Sigmoid colon (tissue), 7 donors: ENCODE measurements around the gene ANTXR2. TPM values are rescaled to one million over a fixed set of nuclear protein-coding genes. Genes with fewer than 3 reads are reported as not detected.
A peak's percentile ranks its signal among the peaks of the same experiment; 100 is the strongest.

Source experiments
- DNase-seq: peaks from one replicate; pipeline ENCODE4 v3.0.0-alpha.2; 2019
- H3K27ac ChIP-seq, 4 donors: fragments of 200-600 bp; sonication (generic); one replicate each; pipeline ENCODE4 v1.5.1; 2016 to 2019; ENCODE audit warnings: mild to moderate bottlenecking in 1 of 4
- H3K27me3 ChIP-seq, 3 donors: fragments of 200-600 bp; sonication (generic); one replicate each; pipeline ENCODE4 v1.5.1; 2019; ENCODE audit warnings: mild to moderate bottlenecking in 1 of 3
- H3K36me3 ChIP-seq, 4 donors: fragments of 200-600 bp; sonication (generic); one replicate each; pipeline ENCODE4 v1.5.1; 2016 to 2019
- H3K4me1 ChIP-seq, 4 donors: fragments of 200-600 bp; sonication (generic); one replicate each; pipeline ENCODE4 v1.5.1; 2017 to 2019
- H3K4me3 ChIP-seq, 4 donors: fragments of 200-600 bp; sonication (generic); one replicate each; pipeline ENCODE4 v1.5.1; 2017 to 2019; ENCODE audit warnings: mild to moderate bottlenecking in 2 of 4, moderate library complexity in 1 of 4
- H3K9me3 ChIP-seq, 4 donors: fragments of 200-600 bp in 3 of 4; sonication (generic) in 3 of 4; one replicate each; pipeline versions ENCODE4 v1.5.1 to v1.6.1; 2013 to 2019
- EP300 ChIP-seq, 4 donors: sonication (generic); formaldehyde crosslinking; IDR thresholded peaks; one replicate each; pipeline ENCODE4 v1.6.1; 2017; ENCODE audit warnings: antibody characterized with exemption in 4 of 4
- POLR2A ChIP-seq, 2 donors: fragments of 450-650 bp; IDR thresholded peaks; one replicate each; pipeline ENCODE4 v1.6.1; 2016; ENCODE audit warnings: antibody characterized with exemption in 2 of 2, mild to moderate bottlenecking in 2 of 2, moderate library complexity in 2 of 2
- POLR2AphosphoS5 ChIP-seq, 4 donors: sonication (generic); formaldehyde crosslinking; IDR thresholded peaks; one replicate each; pipeline ENCODE4 v1.6.1; 2017; ENCODE audit warnings: antibody characterized with exemption in 4 of 4
- WGBS, 2 donors: extraction: QIAGEN DNeasy Blood & Tissue Kit; methylation state at CpG; one replicate each; pipeline ENCODE4 v1.1.7; 2013; 5-methylcytosine and 5-hydroxymethylcytosine counted together
- intact Hi-C: fragments of 100-400 bp; cut with DNase I; formaldehyde crosslinking; loops from one replicate; pipeline ENCODE4 v1.15.1; 2023
- polyA plus RNA-seq, 3 donors: library from polyadenylated mRNA; stranded (reverse); fragments of 200-250 nt; gene quantifications; one replicate each; pipeline ENCODE4 v1.2.3, GENCODE V29; 2013
- total RNA-seq, 4 donors: library from RNA; depleted of rRNA; stranded (reverse); fragments of >200 nt; gene quantifications; one replicate each; pipeline ENCODE4 v1.1.0, GENCODE V29; 2016
- TF ChIP-seq, protein P1 (sequence below), 4 experiments: fragments of 450-650 bp in 3 of 4; fragments of 200-600 bp in 1 of 4; IDR thresholded peaks; one replicate each; pipeline ENCODE4 v1.5.1; 2016 to 2019; ENCODE audit warnings: antibody characterized with exemption in 4 of 4, mild to moderate bottlenecking in 3 of 4, moderate library complexity in 2 of 4
- donor health status: healthy with polysubstance abuse.
- donor health status: Bipolar disorder and iron deficiency.
- donor health status: healthy.

Gene ANTXR2
- total and polyA plus RNA-seq, 7 donors = 11.4 to 237 (median 170) TPM

DNA sequence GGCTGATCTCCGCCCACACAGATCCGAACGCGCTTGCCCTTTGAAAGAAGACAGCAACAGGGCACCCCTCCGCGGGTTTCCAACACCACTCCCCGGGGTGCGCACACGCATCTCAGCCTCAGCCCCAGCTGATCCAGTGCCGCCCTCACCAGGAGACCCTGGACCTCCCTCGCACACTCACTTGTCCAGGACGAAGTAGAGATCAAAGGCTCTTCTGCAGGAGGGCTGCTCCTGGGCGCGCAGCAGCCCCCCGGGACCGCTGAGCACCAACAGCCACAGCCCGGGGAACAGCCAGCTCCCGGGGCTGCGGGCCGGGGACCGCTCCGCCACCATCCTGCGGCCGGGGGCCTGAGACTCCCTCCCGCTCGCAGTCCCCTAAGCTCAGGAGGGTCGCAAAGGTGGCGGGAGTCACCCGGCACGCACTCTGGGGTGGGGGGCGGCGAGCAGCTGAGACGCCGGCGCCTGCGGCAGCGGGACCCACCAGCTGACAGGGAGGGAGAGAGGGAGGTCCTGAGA, 743 bp downstream of the ANTXR2 start:
- 1% methylated on average over 37 of the region's 37 CpGs for WGBS, 2 donors
- intact Hi-C loops = loop anchor here (1.0 to 5.0 kb wide), 7 partner anchors 55 to 1120 kb away; no protein-coding TSS in a partner anchor
- Histone ChIP-seq H3K4me3 (peak overlapping the region; percentile 76 to 95 (median 87)), H3K4me1 (peaks cover 0 to 56% (median 44%) of the 10 kb centered on the region in 4 donors), H3K9me3 (no peaks in the 10 kb centered on the region), H3K27ac (peak overlapping the region; percentile 94 to 97 (median 95)), H3K36me3 (peaks cover 4 to 23% (median 9%) of the 10 kb centered on the region in 4 donors), H3K27me3 (no peaks in the 10 kb centered on the region)
- DNase-seq = peak; percentile 78
- TF ChIP-seq EP300 (IDR thresholded peaks at IDR 0.05) = no peak
- TF ChIP-seq, protein P1, sequence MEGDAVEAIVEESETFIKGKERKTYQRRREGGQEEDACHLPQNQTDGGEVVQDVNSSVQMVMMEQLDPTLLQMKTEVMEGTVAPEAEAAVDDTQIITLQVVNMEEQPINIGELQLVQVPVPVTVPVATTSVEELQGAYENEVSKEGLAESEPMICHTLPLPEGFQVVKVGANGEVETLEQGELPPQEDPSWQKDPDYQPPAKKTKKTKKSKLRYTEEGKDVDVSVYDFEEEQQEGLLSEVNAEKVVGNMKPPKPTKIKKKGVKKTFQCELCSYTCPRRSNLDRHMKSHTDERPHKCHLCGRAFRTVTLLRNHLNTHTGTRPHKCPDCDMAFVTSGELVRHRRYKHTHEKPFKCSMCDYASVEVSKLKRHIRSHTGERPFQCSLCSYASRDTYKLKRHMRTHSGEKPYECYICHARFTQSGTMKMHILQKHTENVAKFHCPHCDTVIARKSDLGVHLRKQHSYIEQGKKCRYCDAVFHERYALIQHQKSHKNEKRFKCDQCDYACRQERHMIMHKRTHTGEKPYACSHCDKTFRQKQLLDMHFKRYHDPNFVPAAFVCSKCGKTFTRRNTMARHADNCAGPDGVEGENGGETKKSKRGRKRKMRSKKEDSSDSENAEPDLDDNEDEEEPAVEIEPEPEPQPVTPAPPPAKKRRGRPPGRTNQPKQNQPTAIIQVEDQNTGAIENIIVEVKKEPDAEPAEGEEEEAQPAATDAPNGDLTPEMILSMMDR (IDR thresholded peaks at IDR 0.05) = no peak
- no peak for TF ChIP-seq POLR2A (IDR thresholded peaks at IDR 0.05)
- no peak for TF ChIP-seq POLR2AphosphoS5 (IDR thresholded peaks at IDR 0.05)

DNA sequence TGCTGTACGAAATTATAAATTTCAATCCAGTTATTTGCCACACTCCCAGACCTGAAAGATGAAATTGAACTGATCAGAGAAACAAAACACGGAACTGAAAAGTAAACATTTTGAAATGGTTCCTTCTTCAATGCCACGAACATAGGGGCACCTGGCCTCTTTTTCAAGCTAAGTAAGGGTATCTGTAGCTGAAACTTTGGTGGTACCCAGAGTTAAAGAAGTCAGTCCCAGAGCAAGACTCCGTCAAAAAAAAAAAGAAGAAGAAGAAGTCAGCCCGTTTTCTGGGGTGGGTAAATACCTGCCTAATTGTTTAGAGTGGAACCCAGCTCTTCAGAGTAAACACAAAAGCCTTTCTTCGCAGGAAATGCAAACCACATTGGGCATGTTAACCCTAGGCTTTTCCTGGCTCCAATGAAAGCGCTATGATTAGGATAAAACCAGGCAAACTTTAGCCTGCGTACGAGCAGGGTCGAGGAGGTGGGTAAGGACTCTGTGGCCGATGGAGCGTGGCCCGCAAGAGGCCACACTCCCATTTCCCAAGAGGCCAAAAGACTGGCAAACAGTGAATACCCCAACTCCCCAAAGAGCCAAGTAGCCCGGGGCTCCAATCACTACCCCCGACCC, 1.3 kb downstream of the ANTXR2 start:
- intact Hi-C loops = loop anchor here (1.0 to 5.0 kb wide), 7 partner anchors 54 to 1119 kb away; no protein-coding TSS in a partner anchor
- DNase-seq = no peak
- H3K27me3 ChIP-seq = no peaks in the 10 kb centered on the region
- peaks cover 6 to 29% (median 13%) of the 10 kb centered on the region in 4 donors for H3K36me3 ChIP-seq
- 2 to 7% methylated on average over 15 of the region's 15 CpGs for WGBS, 2 donors
- H3K4me3 ChIP-seq = peak overlapping the region; percentile 76 to 95 (median 87)
- H3K9me3 ChIP-seq = no peaks in the 10 kb centered on the region
- TF ChIP-seq POLR2AphosphoS5 (IDR thresholded peaks at IDR 0.05) = no peak
- TF ChIP-seq POLR2A (IDR thresholded peaks at IDR 0.05) = no peak
- TF ChIP-seq, protein P1 (IDR thresholded peaks at IDR 0.05) = no peak
- TF ChIP-seq EP300 (IDR thresholded peaks at IDR 0.05) = no peak
- peaks cover 0 to 61% (median 50%) of the 10 kb centered on the region in 4 donors for H3K4me1 ChIP-seq
- peak overlapping the region; percentile 94 to 97 (median 95) for H3K27ac ChIP-seq

DNA sequence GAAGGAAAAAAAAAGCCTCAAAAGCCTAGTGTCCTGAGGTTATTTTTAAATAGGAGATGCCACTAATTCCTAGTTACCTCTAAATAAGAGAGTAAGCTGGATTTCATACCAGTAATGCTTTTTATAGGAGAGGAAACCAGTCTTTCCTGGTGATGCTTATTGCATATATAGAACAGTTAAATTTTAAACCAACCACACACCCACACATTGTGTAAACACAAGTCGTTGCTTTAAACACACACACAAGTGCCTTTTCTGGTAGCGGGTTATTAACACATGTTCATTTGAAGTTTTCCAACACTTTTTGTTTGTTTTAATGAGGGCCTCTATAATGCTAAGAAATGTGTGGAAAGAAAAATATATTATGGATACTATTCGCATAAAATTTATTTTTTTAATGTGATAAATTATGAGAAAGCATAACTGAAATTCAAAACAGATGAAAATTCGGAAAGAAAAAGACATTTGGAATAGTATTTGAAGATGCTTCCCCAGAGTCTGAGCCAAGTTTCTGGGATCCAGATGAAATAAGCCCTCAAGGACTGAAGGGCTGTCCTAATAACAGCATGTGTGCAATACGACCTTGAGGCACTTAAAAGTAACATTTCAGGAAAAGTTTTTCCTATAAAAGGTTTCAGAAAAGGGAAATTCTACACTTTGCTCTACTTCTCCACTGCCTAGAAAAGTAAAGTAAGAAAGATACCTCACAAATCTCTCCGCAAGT, 2.0 kb downstream of the ANTXR2 start:
- intact Hi-C loops = loop anchor here (5.0 kb wide), 6 partner anchors 54 to 1119 kb away; no protein-coding TSS in a partner anchor
- TF ChIP-seq EP300 (IDR thresholded peaks at IDR 0.05) (no peak), POLR2AphosphoS5 (IDR thresholded peaks at IDR 0.05) (no peak), POLR2A (IDR thresholded peaks at IDR 0.05) (no peak)
- TF ChIP-seq, protein P1 (IDR thresholded peaks at IDR 0.05) = no peak
- peaks cover 0 to 68% (median 56%) of the 10 kb centered on the region in 4 donors for H3K4me1 ChIP-seq
- DNase-seq = no peak
- H3K9me3 ChIP-seq = no peaks in the 10 kb centered on the region
- peaks cover 6 to 36% (median 14%) of the 10 kb centered on the region in 4 donors for H3K36me3 ChIP-seq
- H3K27ac ChIP-seq = peak overlapping the region; percentile 94 to 97 (median 95)
- no peaks in the 10 kb centered on the region for H3K27me3 ChIP-seq
- peak overlapping the region; percentile 76 to 95 (median 87) for H3K4me3 ChIP-seq
- 9 to 40% methylated on average over 6 of the region's 6 CpGs for WGBS, 2 donors

DNA sequence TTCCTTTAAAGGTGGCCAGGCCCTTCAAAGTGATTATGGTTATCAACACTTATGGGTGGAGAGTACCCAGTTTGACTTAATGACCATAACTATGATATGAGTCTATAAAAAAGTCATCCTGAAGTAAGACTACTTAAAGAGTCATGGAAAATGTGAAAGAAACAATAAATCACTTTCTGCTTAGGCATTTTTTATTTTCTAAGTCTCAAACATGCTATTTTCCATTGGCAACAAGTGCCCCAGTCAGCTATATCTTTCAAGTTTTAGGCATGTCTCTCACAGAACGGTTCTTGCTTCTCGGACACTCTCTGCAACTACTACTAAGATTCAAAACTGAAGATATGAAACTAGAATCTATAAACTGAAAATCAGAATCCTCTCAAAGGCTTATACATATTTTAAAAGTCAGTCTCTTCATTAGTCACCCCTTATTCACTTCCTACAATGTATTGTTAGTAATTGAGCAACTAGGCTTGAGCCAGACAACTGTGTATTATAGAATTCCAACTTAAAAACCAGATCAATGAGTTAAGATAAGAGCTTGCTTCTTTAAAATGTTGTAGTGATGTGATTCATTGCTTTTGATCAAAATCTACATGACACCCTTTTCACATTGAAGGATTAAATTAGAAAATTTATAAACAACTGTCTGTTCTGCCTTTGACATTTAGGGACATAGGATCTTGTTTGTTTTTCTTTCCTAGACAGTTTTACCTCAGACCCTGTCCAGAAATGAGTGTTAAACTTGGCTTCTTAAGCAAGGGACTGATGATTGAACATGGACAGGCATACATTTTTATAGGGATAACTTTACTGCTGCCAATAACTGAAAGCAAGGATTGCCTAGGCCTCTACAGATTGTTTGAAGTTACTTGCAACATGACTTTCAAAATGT, 2.9 kb downstream of the ANTXR2 start:
- no peaks in the 10 kb centered on the region for H3K27me3 ChIP-seq
- H3K9me3 ChIP-seq = no peaks in the 10 kb centered on the region
- 71 to 82% methylated on average over 2 of the region's 2 CpGs for WGBS, 2 donors
- intact Hi-C loops = loop anchor here (5.0 to 10.0 kb wide), 7 partner anchors 53 to 1118 kb away; no protein-coding TSS in a partner anchor
- TF ChIP-seq POLR2AphosphoS5 (IDR thresholded peaks at IDR 0.05) (no peak), POLR2A (IDR thresholded peaks at IDR 0.05) (no peak), EP300 (IDR thresholded peaks at IDR 0.05) (no peak)
- TF ChIP-seq, protein P1 (IDR thresholded peaks at IDR 0.05) = no peak
- H3K27ac ChIP-seq = peak overlapping the region; percentile 94 to 97 (median 95)
- no peak for DNase-seq
- peak overlapping the region; percentile 76 to 95 (median 87) for H3K4me3 ChIP-seq
- peaks cover 0 to 76% (median 60%) of the 10 kb centered on the region in 4 donors for H3K4me1 ChIP-seq
- H3K36me3 ChIP-seq = peaks cover 6 to 45% (median 14%) of the 10 kb centered on the region in 4 donors
